ENCODE measurements around the gene FALEC. TPM values are rescaled to one million over a fixed set of nuclear protein-coding genes. Genes with fewer than 3 reads are reported as not detected.

Gene FALEC
- total and polyA plus RNA-seq, 2 experiments from 2014 or later = 1.7 TPM; not detected in 1

DNA sequence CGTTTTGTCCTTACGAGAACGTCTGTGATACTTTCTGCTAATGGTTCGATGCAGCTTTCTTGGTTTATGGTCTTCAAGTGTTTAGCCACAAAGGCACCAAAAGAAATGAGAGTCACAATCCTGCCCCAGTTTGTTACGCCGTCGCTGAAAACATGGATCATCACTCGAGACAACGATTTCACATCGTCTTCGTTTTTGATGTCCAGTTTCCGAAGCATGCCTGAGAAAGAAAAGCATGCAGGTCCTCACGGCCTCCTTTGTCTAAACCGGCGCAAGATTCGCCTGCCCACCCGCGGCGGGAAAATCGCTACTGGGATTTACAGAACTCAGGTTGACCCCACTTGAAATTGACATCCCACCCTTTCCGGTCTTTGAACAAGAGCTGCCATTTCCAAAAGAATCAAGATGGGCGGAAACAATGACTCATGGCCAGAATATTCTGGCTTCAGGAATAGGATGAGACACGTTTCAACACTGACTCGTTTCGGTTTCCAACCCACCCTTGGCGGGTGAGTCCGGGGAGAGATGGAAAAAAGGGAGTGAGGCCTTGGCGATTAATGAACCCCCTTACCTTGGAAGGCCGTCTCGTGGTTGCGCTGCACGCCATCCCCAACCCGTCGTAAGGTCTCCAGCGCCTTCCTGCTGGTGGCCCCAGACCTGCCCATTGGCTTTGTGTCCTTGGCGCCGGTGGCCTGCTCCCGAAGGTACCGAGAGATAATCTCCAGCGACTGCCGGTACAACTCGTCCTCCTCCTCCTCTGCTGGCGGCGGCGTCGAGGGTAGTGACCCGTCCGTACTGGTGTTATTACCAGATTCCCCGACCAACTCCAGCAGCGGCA is 62.9 kb downstream of the FALEC start:
- Mint-ChIP-seq H3K4me3 (peak overlapping the region; percentile 99), H3K27me3 (ENCODE audit: insufficient read depth, low read depth, poor library complexity) (peaks cover 41% of the 10 kb centered on the region), H3K9me3 (peaks cover 8% of the 10 kb centered on the region; the same call in 1 of the 3 replicates), H3K36me3 (ENCODE audit: low read depth) (peaks cover 58% of the 10 kb centered on the region), H3K27ac (peak overlapping the region; percentile 100), H3K4me1 (peaks cover 39% of the 10 kb centered on the region)
- Histone ChIP-seq H3K4me2 (peak overlapping the region; percentile 92), H3K4me1 (ENCODE audit: insufficient read depth) (peaks cover 43% of the 10 kb centered on the region), H3K27ac (ENCODE audit: low read depth) (peak overlapping the region; percentile 100), H3K79me2 (replicated peaks; ENCODE audit: insufficient read depth) (peaks cover 68% of the 10 kb centered on the region), H3K36me3 (ENCODE audit: insufficient read depth) (peaks cover 51% of the 10 kb centered on the region), H3F3A (replicated peaks; ENCODE audit: low read depth) (peaks cover 51% of the 10 kb centered on the region), H2AFZ (no peak overlapping the region), H3K27me3 (ENCODE audit: insufficient read depth) (no peaks in the 10 kb centered on the region), H3K4me3 (peak overlapping the region; percentile 96), H3K9me2 (ENCODE audit: insufficient read depth) (no peaks in the 10 kb centered on the region), H4K20me1 (replicated peaks; ENCODE audit: insufficient read depth) (peaks cover 48% of the 10 kb centered on the region)
- peak; percentile 1 for ATAC-seq
- DNase-seq (ENCODE audit: low spot score) = peak; percentile 55
- no peak; the same call in 1 of the 2 replicates for TF ChIP-seq ETS1 (IDR thresholded peaks at IDR 0.05)
- no peak for TF ChIP-seq ZNF331 (CRISPR knock-in tag; IDR thresholded peaks at IDR 0.05; ENCODE audit: low read depth)
- TF ChIP-seq ZNF114 (CRISPR knock-in tag; IDR thresholded peaks at IDR 0.05) = no peak
- no peak for TF ChIP-seq STAT1 (IDR thresholded peaks at IDR 0.05; ENCODE audit: unreplicated experiment)
- no peak for TF ChIP-seq EZH2phosphoT487 (IDR thresholded peaks at IDR 0.05; ENCODE audit: unreplicated experiment)
- TF ChIP-seq REST (IDR thresholded peaks at IDR 0.05; ENCODE audit: unreplicated experiment) = no peak
- no peak for TF ChIP-seq JUNB (IDR thresholded peaks at IDR 0.05; ENCODE audit: unreplicated experiment)
- TF ChIP-seq NANOG (IDR thresholded peaks at IDR 0.05; ENCODE audit: borderline replicate concordance) = no peak
- TF ChIP-seq CREB1 (CRISPR knock-in tag; IDR thresholded peaks at IDR 0.05; ENCODE audit: low read depth) = no peak
- TF ChIP-seq, protein P1, sequence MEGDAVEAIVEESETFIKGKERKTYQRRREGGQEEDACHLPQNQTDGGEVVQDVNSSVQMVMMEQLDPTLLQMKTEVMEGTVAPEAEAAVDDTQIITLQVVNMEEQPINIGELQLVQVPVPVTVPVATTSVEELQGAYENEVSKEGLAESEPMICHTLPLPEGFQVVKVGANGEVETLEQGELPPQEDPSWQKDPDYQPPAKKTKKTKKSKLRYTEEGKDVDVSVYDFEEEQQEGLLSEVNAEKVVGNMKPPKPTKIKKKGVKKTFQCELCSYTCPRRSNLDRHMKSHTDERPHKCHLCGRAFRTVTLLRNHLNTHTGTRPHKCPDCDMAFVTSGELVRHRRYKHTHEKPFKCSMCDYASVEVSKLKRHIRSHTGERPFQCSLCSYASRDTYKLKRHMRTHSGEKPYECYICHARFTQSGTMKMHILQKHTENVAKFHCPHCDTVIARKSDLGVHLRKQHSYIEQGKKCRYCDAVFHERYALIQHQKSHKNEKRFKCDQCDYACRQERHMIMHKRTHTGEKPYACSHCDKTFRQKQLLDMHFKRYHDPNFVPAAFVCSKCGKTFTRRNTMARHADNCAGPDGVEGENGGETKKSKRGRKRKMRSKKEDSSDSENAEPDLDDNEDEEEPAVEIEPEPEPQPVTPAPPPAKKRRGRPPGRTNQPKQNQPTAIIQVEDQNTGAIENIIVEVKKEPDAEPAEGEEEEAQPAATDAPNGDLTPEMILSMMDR (conservative IDR thresholded peaks at IDR 0.05; ENCODE audit: low read depth in 2 of 2) = no peak
- no peak for TF ChIP-seq EZH2 (IDR thresholded peaks at IDR 0.05; ENCODE audit: low read depth, unreplicated experiment)
- TF ChIP-seq, protein P2, sequence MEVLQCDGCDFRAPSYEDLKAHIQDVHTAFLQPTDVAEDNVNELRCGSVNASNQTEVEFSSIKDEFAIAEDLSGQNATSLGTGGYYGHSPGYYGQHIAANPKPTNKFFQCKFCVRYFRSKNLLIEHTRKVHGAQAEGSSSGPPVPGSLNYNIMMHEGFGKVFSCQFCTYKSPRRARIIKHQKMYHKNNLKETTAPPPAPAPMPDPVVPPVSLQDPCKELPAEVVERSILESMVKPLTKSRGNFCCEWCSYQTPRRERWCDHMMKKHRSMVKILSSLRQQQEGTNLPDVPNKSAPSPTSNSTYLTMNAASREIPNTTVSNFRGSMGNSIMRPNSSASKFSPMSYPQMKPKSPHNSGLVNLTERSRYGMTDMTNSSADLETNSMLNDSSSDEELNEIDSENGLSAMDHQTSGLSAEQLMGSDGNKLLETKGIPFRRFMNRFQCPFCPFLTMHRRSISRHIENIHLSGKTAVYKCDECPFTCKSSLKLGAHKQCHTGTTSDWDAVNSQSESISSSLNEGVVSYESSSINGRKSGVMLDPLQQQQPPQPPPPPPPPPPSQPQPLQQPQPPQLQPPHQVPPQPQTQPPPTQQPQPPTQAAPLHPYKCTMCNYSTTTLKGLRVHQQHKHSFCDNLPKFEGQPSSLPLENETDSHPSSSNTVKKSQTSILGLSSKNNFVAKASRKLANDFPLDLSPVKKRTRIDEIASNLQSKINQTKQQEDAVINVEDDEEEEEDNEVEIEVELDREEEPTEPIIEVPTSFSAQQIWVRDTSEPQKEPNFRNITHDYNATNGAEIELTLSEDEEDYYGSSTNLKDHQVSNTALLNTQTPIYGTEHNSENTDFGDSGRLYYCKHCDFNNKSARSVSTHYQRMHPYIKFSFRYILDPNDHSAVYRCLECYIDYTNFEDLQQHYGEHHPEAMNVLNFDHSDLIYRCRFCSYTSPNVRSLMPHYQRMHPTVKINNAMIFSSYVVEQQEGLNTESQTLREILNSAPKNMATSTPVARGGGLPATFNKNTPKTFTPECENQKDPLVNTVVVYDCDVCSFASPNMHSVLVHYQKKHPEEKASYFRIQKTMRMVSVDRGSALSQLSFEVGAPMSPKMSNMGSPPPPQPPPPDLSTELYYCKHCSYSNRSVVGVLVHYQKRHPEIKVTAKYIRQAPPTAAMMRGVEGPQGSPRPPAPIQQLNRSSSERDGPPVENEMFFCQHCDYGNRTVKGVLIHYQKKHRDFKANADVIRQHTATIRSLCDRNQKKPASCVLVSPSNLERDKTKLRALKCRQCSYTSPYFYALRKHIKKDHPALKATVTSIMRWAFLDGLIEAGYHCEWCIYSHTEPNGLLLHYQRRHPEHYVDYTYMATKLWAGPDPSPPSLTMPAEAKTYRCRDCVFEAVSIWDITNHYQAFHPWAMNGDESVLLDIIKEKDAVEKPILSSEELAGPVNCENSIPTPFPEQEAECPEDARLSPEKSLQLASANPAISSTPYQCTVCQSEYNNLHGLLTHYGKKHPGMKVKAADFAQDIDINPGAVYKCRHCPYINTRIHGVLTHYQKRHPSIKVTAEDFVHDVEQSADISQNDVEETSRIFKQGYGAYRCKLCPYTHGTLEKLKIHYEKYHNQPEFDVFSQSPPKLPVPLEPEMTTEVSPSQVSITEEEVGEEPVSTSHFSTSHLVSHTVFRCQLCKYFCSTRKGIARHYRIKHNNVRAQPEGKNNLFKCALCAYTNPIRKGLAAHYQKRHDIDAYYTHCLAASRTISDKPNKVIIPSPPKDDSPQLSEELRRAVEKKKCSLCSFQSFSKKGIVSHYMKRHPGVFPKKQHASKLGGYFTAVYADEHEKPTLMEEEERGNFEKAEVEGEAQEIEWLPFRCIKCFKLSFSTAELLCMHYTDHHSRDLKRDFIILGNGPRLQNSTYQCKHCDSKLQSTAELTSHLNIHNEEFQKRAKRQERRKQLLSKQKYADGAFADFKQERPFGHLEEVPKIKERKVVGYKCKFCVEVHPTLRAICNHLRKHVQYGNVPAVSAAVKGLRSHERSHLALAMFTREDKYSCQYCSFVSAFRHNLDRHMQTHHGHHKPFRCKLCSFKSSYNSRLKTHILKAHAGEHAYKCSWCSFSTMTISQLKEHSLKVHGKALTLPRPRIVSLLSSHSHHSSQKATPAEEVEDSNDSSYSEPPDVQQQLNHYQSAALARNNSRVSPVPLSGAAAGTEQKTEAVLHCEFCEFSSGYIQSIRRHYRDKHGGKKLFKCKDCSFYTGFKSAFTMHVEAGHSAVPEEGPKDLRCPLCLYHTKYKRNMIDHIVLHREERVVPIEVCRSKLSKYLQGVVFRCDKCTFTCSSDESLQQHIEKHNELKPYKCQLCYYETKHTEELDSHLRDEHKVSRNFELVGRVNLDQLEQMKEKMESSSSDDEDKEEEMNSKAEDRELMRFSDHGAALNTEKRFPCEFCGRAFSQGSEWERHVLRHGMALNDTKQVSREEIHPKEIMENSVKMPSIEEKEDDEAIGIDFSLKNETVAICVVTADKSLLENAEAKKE (CRISPR knock-in tag; IDR thresholded peaks at IDR 0.05) = no peak
- no peak for TF ChIP-seq POLR2AphosphoS5 (IDR thresholded peaks at IDR 0.05; ENCODE audit: low read depth)

All from GM23338 (cell line).